DMS 273 treated with DMSO at 0.1 percent for 48 hours (cell line): ENCODE data around the gene SREBF2.

Experiments
- DNase-seq: peaks from one replicate; lab custom pipeline; 2025; lab: John Stamatoyannopoulos, UW

SREBF2 gene

GRCh38 chr22:41922328-41922727 is 89.4 kb downstream of the SREBF2 start:
- DNase-seq, result no peak

GRCh38 chr22:41922940-41923594 is 90.2 kb downstream of the SREBF2 start:
- no peak for DNase-seq

GRCh38 chr22:41923595-41924276 is 90.8 kb downstream of the SREBF2 start:
- no peak for DNase-seq

GRCh38 chr22:41925783-41926460 is 93.0 kb downstream of the SREBF2 start:
- DNase-seq, result no peak

GRCh38 chr22:41927813-41928212 is 94.9 kb downstream of the SREBF2 start:
- no peak for DNase-seq

GRCh38 chr22:41928593-41929417 is 95.9 kb downstream of the SREBF2 start:
- no peak for DNase-seq

GRCh38 chr22:41929418-41929810 is 96.5 kb downstream of the SREBF2 start:
- DNase-seq, result no peak

GRCh38 chr22:41931701-41932269 is 98.9 kb downstream of the SREBF2 start:
- no peak for DNase-seq

- DNase-seq, result no peak
These were observed 99.4 kb downstream of the SREBF2 start for GRCh38 chr22:41932353-41932752.

GRCh38 chr22:41933411-41934177 is 100.7 kb downstream of the SREBF2 start:
- DNase-seq, result no peak

- DNase-seq, result no peak
These were observed 101.5 kb downstream of the SREBF2 start for GRCh38 chr22:41934284-41935014.

GRCh38 chr22:41935015-41935351 is 102.1 kb downstream of the SREBF2 start:
- no peak for DNase-seq

- DNase-seq, result no peak
These were observed 102.6 kb downstream of the SREBF2 start for GRCh38 chr22:41935509-41935908.

- no peak for DNase-seq
These were observed 103.9 kb downstream of the SREBF2 start for GRCh38 chr22:41936894-41937169.

- DNase-seq, result no peak
These were observed 107.3 kb downstream of the SREBF2 start for GRCh38 chr22:41939981-41940831.

- DNase-seq, result no peak
These were observed 108.2 kb downstream of the SREBF2 start for GRCh38 chr22:41940832-41941765.

GRCh38 chr22:41943661-41944209 is 110.8 kb downstream of the SREBF2 start:
- no peak for DNase-seq

- DNase-seq, result peak; percentile 86
These were observed 113.9 kb downstream of the SREBF2 start, which contains the start of gene CENPM for GRCh38 chr22:41946629-41947423. TSS of gene CENPM (minus strand) at chr22:41947152. CDS start at chr22:41947076, 76 bp downstream.
